Activated CD8-positive, alpha-beta memory T cell treated with anti-CD3 and anti-CD28 coated beads, Interleukin-2, amount 50 U/mL, for 48 hours (primary cell): ENCODE results near the gene FOXJ3.

Experiments used
- DNase-seq: peaks from one replicate; pipeline ENCODE4 v3.0.0-alpha.2; 2020

FOXJ3 gene

GRCh38 chr1:42302034-42302433 lies 33.0 kb downstream of the FOXJ3 start:
- DNase-seq, result no peak

GRCh38 chr1:42298520-42298919 lies 36.5 kb downstream of the FOXJ3 start:
- no peak for DNase-seq

- DNase-seq, result no peak
Measured at GRCh38 chr1:42295816-42296215, 39.2 kb downstream of the FOXJ3 start.

GRCh38 chr1:42290130-42290529 lies 44.9 kb downstream of the FOXJ3 start:
- no peak for DNase-seq

GRCh38 chr1:42288311-42288985 lies 46.6 kb downstream of the FOXJ3 start:
- DNase-seq, result no peak

- no peak for DNase-seq
Measured at GRCh38 chr1:42282867-42283583, 52.0 kb downstream of the FOXJ3 start.

- no peak for DNase-seq
Measured at GRCh38 chr1:42282024-42282579, 52.9 kb downstream of the FOXJ3 start.

- DNase-seq, result no peak
Measured at GRCh38 chr1:42280821-42281220, 54.2 kb downstream of the FOXJ3 start.

- no peak for DNase-seq
Measured at GRCh38 chr1:42279055-42279454, 56.0 kb downstream of the FOXJ3 start.

GRCh38 chr1:42272920-42273319 lies 62.1 kb downstream of the FOXJ3 start:
- DNase-seq, result no peak

- no peak for DNase-seq
Measured at GRCh38 chr1:42267904-42268303, 67.1 kb downstream of the FOXJ3 start.

GRCh38 chr1:42266253-42267135 lies 68.5 kb downstream of the FOXJ3 start:
- no peak for DNase-seq

- no peak for DNase-seq
Measured at GRCh38 chr1:42264511-42265190, 70.4 kb downstream of the FOXJ3 start.

GRCh38 chr1:42263019-42263418 lies 72.0 kb downstream of the FOXJ3 start:
- no peak for DNase-seq

- DNase-seq, result no peak
Measured at GRCh38 chr1:42260376-42261070, 74.5 kb downstream of the FOXJ3 start.

- DNase-seq, result no peak
Measured at GRCh38 chr1:42259739-42260064, 75.3 kb downstream of the FOXJ3 start.

- DNase-seq, result no peak
Measured at GRCh38 chr1:42259059-42259738, 75.8 kb downstream of the FOXJ3 start.

- DNase-seq, result no peak
Measured at GRCh38 chr1:42258218-42258617, 76.8 kb downstream of the FOXJ3 start.

- DNase-seq, result no peak
Measured at GRCh38 chr1:42251042-42251441, 84.0 kb downstream of the FOXJ3 start.

- no peak for DNase-seq
Measured at GRCh38 chr1:42250164-42250563, 84.9 kb downstream of the FOXJ3 start.

- no peak for DNase-seq
Measured at GRCh38 chr1:42240966-42241755, 93.9 kb downstream of the FOXJ3 start.
